HEK293T (cell line): ENCODE results near the gene ISCU.

Experiments
- CTCF ChIA-PET: fragments of 350-600 bp; formaldehyde crosslinking; extraction: SDS; loops from one replicate; lab custom pipeline; 2021; ENCODE audit warnings: antibody characterized with exemption, inconsistent platforms; lab: Yijun Ruan, JAX
- POLR2A ChIA-PET: fragments of 350-600 bp; formaldehyde crosslinking; extraction: SDS; loops from one replicate; lab custom pipeline; 2020; ENCODE audit warnings: antibody characterized with exemption, inconsistent platforms; lab: Yijun Ruan, JAX
- DNase-seq: peaks from one replicate; pipeline ENCODE4 v3.0.0; 2012; ENCODE audit warnings: mixed read lengths; ENCODE audit errors: extremely low spot score
- ARNT ChIP-seq: fragments of 450-650 bp; IDR thresholded peaks from 2 replicates; pipeline ENCODE4 v1.6.1; 2017; ENCODE audit warnings: mild to moderate bottlenecking
- BHLHE40 ChIP-seq: fragments of 450-650 bp; IDR thresholded peaks from 2 replicates; pipeline ENCODE4 v1.6.1; 2016; ENCODE audit warnings: mild to moderate bottlenecking, moderate library complexity, borderline replicate concordance
- CTBP1 ChIP-seq: fragments of 450-650 bp; IDR thresholded peaks from 2 replicates; pipeline ENCODE4 v1.6.1; 2016; ENCODE audit warnings: borderline replicate concordance
- ELF4 ChIP-seq: fragments of 450-650 bp; IDR thresholded peaks from 2 replicates; pipeline ENCODE4 v1.6.1; 2017; ENCODE audit warnings: antibody characterized with exemption
- FOXA1 ChIP-seq: fragments of 450-650 bp; IDR thresholded peaks from 2 replicates; pipeline ENCODE4 v1.6.1; 2016; ENCODE audit warnings: mild to moderate bottlenecking
- FOXK2 ChIP-seq: fragments of 450-650 bp; IDR thresholded peaks from 2 replicates; pipeline ENCODE4 v1.6.1; 2016; ENCODE audit warnings: mild to moderate bottlenecking
- FOXM1 ChIP-seq: fragments of 450-650 bp; IDR thresholded peaks from 2 replicates; pipeline ENCODE4 v1.6.1; 2017; ENCODE audit warnings: mild to moderate bottlenecking, borderline replicate concordance
- HDGF ChIP-seq: fragments of 450-650 bp; IDR thresholded peaks from 2 replicates; pipeline ENCODE4 v1.6.1; 2017; ENCODE audit warnings: antibody characterized with exemption, borderline replicate concordance
- L3MBTL2 ChIP-seq: fragments of 450-650 bp; conservative IDR thresholded peaks from 2 replicates; pipeline ENCODE4 v1.6.1; 2016; ENCODE audit warnings: mild to moderate bottlenecking
- LEF1 ChIP-seq: fragments of 450-650 bp; IDR thresholded peaks from 2 replicates; pipeline ENCODE4 v1.6.1; 2017; ENCODE audit warnings: mild to moderate bottlenecking, borderline replicate concordance
- NFRKB ChIP-seq: fragments of 450-650 bp; IDR thresholded peaks from 2 replicates; pipeline ENCODE4 v1.6.1; 2016; ENCODE audit warnings: mild to moderate bottlenecking, moderate library complexity
- SP1 ChIP-seq: fragments of 450-650 bp; IDR thresholded peaks from 2 replicates; pipeline ENCODE4 v1.6.1; 2017
- SUZ12 ChIP-seq: fragments of 450-650 bp; IDR thresholded peaks from 2 replicates; pipeline ENCODE4 v1.6.1; 2016; ENCODE audit warnings: mild to moderate bottlenecking
- TARDBP ChIP-seq: fragments of 450-650 bp; IDR thresholded peaks from 2 replicates; pipeline ENCODE4 v1.6.1; 2016
- ZNF384 ChIP-seq: fragments of 450-650 bp; IDR thresholded peaks from 2 replicates; pipeline ENCODE4 v1.6.1; 2016
- TF ChIP-seq, protein P1 (sequence below): fragments of 450-650 bp; IDR thresholded peaks from 2 replicates; pipeline ENCODE4 v1.6.1; 2016

Gene ISCU

DNA sequence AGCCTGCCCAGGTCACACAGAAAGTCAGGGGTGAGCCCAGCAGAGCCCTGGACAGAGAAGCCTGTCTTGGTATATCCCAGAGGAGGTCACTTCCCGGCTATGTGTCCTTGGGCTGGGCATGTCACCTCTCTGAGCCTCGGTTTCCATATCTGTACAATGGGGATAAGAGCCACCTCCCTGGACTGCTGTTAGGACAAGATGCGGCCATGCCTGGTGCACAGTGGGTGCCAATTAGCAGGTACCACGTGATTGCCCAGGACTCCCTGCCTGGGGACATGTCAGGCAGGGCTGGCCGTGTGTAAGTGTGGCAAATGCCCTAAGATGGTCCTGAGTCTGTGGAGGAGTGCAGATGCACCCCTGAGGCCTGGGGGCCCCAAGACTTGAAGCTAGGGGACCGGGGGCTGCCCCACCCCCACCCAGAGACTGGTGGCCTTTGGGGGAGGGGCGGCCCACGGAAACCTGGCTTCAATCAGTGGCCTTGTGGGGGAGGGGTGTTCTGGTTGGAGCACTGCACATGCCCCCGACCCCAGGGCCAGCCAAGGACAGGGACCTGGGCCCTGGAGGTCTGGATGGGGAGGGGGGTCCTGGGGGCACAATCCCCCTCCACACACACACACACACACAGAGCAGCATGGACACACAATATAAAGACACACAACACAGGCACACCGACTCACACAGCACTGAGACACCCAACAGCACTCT is 34.6 kb downstream of the ISCU start:
- no peak for DNase-seq
- no peak for TF ChIP-seq FOXK2
- TF ChIP-seq SUZ12 = no peak
- TF ChIP-seq L3MBTL2 = no peak
- TF ChIP-seq TARDBP = no peak
- no peak for TF ChIP-seq LEF1
- no peak for TF ChIP-seq SP1
- TF ChIP-seq NFRKB = no peak
- ChIA-PET CTCF (no interaction called here), POLR2A (no interaction called here)

DNA sequence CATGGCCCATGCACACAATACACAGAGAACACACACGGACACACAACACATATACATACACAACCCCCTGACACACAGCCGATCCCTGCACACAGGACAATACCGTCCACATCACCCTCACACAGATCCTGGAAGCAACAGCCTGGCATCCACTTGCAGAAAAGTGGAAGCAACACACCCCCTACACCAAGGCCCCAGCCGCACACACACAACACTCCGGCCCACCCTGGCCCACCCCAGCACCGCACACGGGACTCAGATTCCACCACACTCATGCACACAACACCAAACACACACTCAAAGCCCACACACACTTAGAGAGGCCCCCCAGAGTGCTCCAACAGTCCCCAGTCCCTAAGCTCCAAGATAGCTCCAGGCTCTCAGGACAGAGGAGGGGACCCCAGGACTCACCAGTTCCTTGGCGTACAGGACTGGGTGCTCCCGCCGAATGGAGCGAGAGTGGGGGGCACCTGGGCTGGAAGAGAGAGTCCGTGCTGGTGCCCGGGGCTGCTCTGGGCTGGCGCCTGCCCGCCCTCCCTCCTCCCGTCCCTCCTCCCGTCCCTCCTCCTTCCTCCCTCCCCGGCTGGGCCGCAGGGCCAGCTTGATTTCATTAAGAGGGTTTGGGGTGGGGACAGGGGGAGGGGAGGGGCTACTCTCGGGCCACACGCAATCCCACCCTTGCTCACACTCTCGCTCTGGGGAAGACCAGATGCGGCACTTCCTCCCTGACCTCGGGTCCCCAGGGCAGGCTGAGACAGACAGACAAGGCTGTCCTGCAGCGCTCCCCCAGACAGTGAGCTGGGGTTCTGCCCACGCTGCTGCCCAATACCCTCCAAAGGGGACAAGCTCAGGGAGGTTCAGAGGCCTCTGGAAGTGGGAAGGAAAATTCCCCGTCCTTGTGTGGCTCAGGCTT is 35.4 kb downstream of the ISCU start, which contains the start of gene TMEM119:
TSS of gene TMEM119 (minus strand) at position 526 of the 913 bp plus-strand sequence. CDS start 5,701 bp downstream, outside the sequence.
- POLR2A ChIA-PET = no interaction called here
- CTCF ChIA-PET = no interaction called here
- no peak for DNase-seq
- TF ChIP-seq LEF1 (no peak), FOXK2 (no peak), BHLHE40 (no peak), CTBP1 (no peak), HDGF (no peak), ELF4 (no peak), ZNF384 (no peak), ARNT (no peak)
- TF ChIP-seq, protein P1, sequence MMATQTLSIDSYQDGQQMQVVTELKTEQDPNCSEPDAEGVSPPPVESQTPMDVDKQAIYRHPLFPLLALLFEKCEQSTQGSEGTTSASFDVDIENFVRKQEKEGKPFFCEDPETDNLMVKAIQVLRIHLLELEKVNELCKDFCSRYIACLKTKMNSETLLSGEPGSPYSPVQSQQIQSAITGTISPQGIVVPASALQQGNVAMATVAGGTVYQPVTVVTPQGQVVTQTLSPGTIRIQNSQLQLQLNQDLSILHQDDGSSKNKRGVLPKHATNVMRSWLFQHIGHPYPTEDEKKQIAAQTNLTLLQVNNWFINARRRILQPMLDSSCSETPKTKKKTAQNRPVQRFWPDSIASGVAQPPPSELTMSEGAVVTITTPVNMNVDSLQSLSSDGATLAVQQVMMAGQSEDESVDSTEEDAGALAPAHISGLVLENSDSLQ = no peak

DNA sequence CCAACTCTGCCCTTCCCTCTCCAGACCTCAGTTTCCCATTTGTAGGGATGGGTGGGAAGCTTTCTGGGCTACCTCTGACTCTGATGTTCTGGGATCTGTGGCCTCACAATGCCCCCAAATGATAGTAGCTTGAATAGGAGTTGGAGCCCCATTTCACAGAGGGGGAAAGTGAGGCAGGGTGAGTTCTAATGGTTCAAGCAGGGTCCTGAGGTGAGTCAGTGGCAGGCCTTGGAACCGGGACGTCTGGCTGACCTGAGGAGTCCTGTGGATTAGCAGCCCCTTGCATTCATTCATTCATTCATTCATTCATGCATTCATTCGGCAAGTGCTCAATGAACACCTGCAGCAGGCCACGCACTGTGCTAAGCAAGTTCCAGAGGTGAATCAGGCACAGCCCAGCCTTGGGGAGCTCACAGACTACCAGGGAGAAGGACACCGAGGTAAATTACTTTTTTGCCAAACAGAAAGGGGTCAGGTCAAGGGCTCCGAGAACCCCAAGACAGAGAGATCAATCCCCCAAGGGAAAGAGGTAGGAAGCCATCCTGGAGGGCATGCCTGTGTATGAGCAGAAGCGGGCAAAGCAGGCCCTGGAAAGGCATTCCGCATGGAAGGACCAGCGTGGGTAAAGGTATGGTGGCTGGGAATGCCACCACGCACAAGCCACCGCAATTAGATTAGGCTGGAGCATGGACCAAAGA is 36.3 kb downstream of the ISCU start:
- DNase-seq = no peak
- CTCF ChIA-PET = no interaction called here
- POLR2A ChIA-PET = no interaction called here
- TF ChIP-seq FOXA1 = no peak
- no peak for TF ChIP-seq SUZ12
- no peak for TF ChIP-seq FOXM1
- no peak for TF ChIP-seq NFRKB
- no peak for TF ChIP-seq CTBP1
- TF ChIP-seq LEF1 = no peak

DNA sequence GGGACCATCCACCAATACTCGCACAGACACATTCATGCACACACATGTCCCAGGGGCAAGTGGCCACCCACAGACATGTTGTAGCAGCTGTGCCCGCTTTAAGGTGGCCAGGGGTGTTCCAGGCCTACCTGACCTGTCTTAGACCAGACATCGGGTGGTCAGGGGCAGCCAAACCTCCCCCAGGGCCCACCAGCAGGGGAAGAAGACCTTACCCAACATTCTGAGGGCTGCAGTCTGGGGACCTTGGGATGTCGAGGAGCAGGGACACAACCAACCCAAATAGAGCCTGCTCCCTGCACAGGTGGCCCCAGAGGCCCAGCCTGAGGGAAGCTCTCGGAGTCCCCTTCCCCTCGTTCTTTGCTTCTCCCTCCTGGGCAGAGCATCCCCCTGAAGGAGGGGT is 37.1 kb downstream of the ISCU start:
- DNase-seq = no peak
- ChIA-PET CTCF (interaction anchor here (0.8 kb wide), 1 partner anchor 795 kb away, joined by 3 read pairs; no protein-coding TSS in a partner anchor), POLR2A (interaction anchor here (0.7 kb wide), 1 partner anchor 37 kb away, joined by 3 read pairs; the partner anchor contains the start of gene ISCU)
- TF ChIP-seq HDGF (no peak), L3MBTL2 (no peak), FOXA1 (no peak), CTBP1 (no peak), FOXM1 (no peak), NFRKB (no peak), ZNF384 (no peak), SUZ12 (no peak), TARDBP (no peak), BHLHE40 (no peak)
- TF ChIP-seq, protein P1 = no peak

DNA sequence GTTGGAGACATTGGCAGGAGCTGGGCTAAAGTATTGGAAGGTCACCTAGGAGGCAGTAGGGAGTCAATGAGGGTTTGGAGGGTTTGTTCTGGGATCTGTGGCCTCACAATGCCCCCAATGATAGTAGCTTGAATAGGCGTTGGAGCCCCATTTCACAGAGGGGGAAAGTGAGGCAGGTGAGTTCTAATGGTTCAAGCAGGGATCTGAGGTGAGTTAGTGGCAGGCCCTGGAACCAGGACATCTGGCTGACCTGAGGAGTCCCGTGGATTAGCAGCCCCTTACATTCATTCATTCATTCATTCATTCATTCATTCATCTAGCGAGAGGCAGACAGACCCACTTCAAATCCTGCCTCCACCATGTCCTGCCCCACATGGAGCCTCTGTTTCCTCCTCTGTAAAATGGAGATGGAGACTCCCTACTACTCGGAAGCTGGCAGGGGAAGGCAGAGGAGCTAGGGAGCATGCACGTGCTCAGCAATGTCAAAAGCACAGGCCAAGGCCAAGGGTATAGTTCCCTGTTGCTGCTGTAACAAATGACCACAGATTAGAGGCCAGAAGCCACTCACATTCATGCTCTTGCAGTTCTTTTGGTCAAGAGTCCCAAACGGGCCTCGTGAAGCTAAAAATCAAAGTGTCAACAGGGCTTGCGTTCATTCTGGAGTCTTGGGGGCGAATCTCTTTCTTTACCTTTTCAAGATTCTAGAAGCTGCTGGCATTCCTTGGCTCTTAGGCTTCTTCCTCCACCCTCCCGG is 37.7 kb downstream of the ISCU start:
- TF ChIP-seq, protein P1 = no peak
- CTCF ChIA-PET = interaction anchor here (0.8 to 2.2 kb wide), 2 partner anchors 18 to 794 kb away, joined by 3 to 7 read pairs; no protein-coding TSS in a partner anchor
- no peak for DNase-seq
- POLR2A ChIA-PET = interaction anchor here (0.7 kb wide), 1 partner anchor 38 kb away, joined by 3 read pairs; the partner anchor contains the start of gene ISCU

DNA sequence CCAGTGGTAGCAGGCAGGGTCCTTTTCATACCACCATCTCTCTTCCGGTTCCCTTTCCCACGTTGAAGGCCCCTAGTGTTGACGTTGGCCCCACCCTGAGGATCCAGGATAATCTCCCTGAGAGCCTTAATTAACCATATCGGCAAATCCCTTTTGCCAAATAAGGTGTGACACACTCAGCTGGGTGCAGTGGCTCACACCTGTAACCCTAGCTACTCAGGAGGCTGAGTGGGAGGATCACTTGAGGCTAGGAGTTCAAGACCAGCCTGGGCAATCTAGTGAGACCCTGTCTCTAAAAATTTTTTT is 38.3 kb downstream of the ISCU start:
- ChIA-PET POLR2A (no interaction called here), CTCF (interaction anchor here (0.8 to 2.2 kb wide), 2 partner anchors 17 to 793 kb away, joined by 3 to 7 read pairs; no protein-coding TSS in a partner anchor)
- DNase-seq = no peak
- TF ChIP-seq, protein P1 = no peak
- TF ChIP-seq ARNT (no peak), L3MBTL2 (no peak), SP1 (no peak), TARDBP (no peak), ZNF384 (no peak), ELF4 (no peak), FOXM1 (no peak), BHLHE40 (no peak), FOXA1 (no peak), NFRKB (no peak), CTBP1 (no peak), HDGF (no peak), LEF1 (no peak), SUZ12 (no peak), FOXK2 (no peak)
